ENCODE results near the gene REEP1.

DNA sequence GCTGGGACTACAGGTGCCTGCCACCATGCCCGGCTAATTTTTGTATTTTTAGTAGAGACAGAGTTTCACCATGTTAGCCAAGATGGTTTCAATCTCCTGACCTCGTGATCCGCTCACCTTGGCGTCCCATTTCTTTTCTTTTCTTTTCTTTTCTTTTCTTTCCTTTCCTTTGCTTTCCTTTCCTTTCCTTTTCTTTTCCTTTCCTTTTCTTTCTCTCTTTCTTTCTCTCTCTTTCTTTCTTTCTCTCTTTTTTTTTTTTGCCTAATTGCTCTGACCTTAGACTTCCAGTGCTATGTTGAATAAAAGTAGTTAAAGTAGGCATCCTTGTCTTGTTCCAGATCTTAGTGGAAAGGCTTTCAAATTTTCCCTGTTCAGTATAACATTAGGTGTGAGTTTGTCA lies 41.0 kb upstream of the REEP1 start:
- TF ChIP-seq POLR2AphosphoS5 (IDR thresholded peaks at IDR 0.05; ENCODE audit: low read depth, low read length) = no peak
- no peak for TF ChIP-seq SIN3A (IDR thresholded peaks at IDR 0.05; ENCODE audit: borderline replicate concordance, insufficient read depth, low read length)
- TF ChIP-seq TAF1 (IDR thresholded peaks at IDR 0.05; ENCODE audit: borderline replicate concordance, insufficient read depth, low read length) = no peak
- TF ChIP-seq, protein P1, sequence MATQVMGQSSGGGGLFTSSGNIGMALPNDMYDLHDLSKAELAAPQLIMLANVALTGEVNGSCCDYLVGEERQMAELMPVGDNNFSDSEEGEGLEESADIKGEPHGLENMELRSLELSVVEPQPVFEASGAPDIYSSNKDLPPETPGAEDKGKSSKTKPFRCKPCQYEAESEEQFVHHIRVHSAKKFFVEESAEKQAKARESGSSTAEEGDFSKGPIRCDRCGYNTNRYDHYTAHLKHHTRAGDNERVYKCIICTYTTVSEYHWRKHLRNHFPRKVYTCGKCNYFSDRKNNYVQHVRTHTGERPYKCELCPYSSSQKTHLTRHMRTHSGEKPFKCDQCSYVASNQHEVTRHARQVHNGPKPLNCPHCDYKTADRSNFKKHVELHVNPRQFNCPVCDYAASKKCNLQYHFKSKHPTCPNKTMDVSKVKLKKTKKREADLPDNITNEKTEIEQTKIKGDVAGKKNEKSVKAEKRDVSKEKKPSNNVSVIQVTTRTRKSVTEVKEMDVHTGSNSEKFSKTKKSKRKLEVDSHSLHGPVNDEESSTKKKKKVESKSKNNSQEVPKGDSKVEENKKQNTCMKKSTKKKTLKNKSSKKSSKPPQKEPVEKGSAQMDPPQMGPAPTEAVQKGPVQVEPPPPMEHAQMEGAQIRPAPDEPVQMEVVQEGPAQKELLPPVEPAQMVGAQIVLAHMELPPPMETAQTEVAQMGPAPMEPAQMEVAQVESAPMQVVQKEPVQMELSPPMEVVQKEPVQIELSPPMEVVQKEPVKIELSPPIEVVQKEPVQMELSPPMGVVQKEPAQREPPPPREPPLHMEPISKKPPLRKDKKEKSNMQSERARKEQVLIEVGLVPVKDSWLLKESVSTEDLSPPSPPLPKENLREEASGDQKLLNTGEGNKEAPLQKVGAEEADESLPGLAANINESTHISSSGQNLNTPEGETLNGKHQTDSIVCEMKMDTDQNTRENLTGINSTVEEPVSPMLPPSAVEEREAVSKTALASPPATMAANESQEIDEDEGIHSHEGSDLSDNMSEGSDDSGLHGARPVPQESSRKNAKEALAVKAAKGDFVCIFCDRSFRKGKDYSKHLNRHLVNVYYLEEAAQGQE (IDR thresholded peaks at IDR 0.05; ENCODE audit: insufficient read depth in 1 of 2, low read depth in 2 of 2, low read length in 2 of 2) = no peak

All from PFSK-1 (cell line).